ENCODE data around the gene PARP16.

PARP16 gene, protein sequence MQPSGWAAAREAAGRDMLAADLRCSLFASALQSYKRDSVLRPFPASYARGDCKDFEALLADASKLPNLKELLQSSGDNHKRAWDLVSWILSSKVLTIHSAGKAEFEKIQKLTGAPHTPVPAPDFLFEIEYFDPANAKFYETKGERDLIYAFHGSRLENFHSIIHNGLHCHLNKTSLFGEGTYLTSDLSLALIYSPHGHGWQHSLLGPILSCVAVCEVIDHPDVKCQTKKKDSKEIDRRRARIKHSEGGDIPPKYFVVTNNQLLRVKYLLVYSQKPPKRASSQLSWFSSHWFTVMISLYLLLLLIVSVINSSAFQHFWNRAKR
- total RNA-seq: 14.1 to 41.4 (median 22.2) reads per million in 9 experiments

GRCh38 chr15:65286704-65287519, at the start of gene PARP16:
Gene PARP16, minus strand, starts transcription at chr15:65286883. Its CDS starts 457 bp downstream, at chr15:65286426.
- H3K36me3 Mint-ChIP-seq (ENCODE audit: insufficient read depth): peaks cover 3% of the 10 kb centered on the region
- no peaks in the 10 kb centered on the region for H3K27me3 Mint-ChIP-seq
- peaks cover 27 to 36% of the 10 kb centered on the region in 2 donors for H3K4me1 Mint-ChIP-seq (ENCODE audit: low read depth in 2 of 2)
- DNase-seq: peak; percentile 87 to 91 (median 88)
- H3K4me3 Mint-ChIP-seq: peak within 1 kb of the TSS; percentile 84 to 85
- peak; percentile 94 for ATAC-seq (replicated peaks)
- peak within 1 kb of the TSS; percentile 89 to 95 for H3K27ac Mint-ChIP-seq
- no peaks in the 10 kb centered on the region for H3K9me3 Mint-ChIP-seq

DNA sequence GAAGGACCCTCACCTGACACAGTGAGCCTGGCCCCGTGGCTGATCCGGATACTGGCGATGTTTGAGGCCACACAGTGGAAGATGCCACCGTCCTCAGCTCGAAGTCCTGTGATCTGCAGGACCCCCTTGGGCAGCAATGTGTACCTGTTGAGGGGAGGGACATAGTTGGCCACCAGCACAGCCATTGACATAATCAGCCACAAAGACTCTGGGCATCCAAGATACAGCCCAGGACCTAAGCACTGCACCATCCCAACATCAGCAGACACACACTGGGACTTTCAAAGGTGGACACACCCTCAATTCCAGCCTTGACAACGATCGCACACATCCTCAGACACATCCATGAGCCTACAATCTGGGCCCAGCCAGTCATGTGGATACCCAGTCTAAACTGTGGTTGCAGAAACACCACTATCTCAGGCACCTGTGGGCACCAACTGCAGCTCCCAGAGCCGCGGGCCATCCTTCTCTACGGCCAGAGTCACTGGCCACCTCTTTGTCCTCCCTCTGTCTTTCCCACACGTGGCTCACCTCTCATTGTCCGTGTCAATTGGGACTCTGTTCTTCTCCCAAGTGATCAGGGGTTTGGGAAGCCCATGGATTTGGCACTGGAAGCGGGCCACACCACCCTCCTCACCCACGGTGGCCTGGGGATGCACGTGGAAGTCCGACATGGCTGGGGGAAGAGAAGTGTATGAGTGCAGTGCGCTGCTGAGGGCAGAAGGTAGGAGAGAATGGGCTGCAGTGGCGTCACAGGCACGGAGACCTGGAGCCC, 48.8 kb upstream of the PARP16 start:
- H3K9me3 Mint-ChIP-seq: no peaks in the 10 kb centered on the region
- ATAC-seq (replicated peaks): no peak
- H3K4me3 Mint-ChIP-seq: no peak overlapping the region
- no peak overlapping the region for H3K27ac Mint-ChIP-seq
- H3K36me3 Mint-ChIP-seq (ENCODE audit: insufficient read depth): no peaks in the 10 kb centered on the region
- H3K4me1 Mint-ChIP-seq (ENCODE audit: low read depth in 2 of 2): peaks cover 0 to 4% of the 10 kb centered on the region in 2 donors
- peaks cover 34 to 82% of the 10 kb centered on the region in 2 donors for H3K27me3 Mint-ChIP-seq
- DNase-seq: no peak

DNA sequence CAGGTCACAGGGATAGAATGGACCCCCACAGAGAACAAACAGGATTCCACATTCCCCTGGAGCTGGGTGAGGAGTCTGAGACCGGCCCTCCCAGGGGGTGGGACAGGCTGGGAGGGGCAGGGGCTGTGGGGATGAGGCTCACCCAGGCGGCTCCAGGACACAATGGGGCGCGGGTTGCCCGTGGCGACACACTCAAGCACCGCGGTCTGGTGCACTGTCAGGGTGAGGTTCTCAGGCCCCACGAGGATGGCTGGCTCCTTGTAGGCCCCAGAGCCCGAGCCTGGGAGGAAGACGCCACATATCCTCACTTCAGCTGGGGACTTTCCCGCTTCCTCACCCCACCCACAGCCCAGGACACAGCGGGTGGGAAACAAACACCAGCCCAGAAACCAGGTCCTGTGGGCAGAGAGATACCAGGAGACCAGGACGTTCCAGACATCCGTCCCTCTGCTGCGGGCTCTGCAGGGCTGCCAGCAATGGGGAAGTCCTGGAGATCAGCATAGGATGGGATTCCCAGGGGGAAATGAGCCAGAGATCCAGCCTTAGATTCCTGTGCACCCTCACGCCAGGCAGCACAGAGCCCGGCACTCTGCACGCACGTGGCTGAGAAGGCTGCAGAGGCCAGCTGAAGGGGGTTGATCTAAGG, 48.0 kb upstream of the PARP16 start:
- peaks cover 0 to 2% of the 10 kb centered on the region in 2 donors for H3K4me1 Mint-ChIP-seq (ENCODE audit: low read depth in 2 of 2)
- H3K4me3 Mint-ChIP-seq: no peak overlapping the region
- no peaks in the 10 kb centered on the region for H3K9me3 Mint-ChIP-seq
- DNase-seq (no peak), ATAC-seq (replicated peaks) (no peak)
- H3K36me3 Mint-ChIP-seq (ENCODE audit: insufficient read depth): no peaks in the 10 kb centered on the region
- no peak overlapping the region for H3K27ac Mint-ChIP-seq
- peaks cover 26 to 79% of the 10 kb centered on the region in 2 donors for H3K27me3 Mint-ChIP-seq

GRCh38 chr15:65333856-65334255, 47.2 kb upstream of the PARP16 start:
- Mint-ChIP-seq H3K27ac (peak overlapping the region in 1 of 2 donors; percentile 20), H3K27me3 (peaks cover 22 to 78% of the 10 kb centered on the region in 2 donors), H3K4me1 (ENCODE audit: low read depth in 2 of 2) (no peaks in the 10 kb centered on the region), H3K36me3 (ENCODE audit: insufficient read depth) (no peaks in the 10 kb centered on the region), H3K9me3 (no peaks in the 10 kb centered on the region), H3K4me3 (no peak overlapping the region)
- DNase-seq (no peak), ATAC-seq (replicated peaks) (no peak)

DNA sequence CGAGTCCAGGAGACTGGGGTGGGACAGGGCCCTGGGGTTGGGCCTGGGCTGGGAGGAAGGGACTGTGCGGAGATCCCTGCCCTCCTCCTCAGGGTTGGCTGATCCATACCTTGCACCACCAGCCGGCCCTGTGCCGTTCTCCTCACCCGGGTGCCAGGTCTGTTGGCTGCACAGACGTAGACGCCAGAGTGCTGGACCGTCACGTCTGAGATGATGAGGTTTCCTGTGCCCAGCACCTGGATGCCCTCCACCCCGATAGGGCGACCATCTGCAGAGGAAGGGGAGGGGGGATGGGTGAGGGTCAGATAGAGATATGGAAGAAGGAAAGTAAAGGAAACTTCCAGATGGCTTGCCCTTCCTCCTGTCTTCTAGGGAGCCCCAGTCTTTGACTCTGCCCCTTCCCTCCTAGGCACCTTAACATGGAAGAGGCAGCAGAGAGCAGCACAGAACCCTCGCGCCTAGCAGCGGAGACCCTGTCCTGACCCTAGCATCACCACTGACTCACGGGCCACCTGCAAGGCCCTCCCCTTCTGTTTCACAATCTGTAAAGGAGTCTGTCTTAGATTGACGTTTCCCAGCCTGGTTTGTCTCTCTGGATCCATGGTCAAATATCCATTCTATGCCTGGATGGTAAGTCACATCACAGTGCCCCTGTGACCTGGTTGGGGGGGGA, 46.6 kb upstream of the PARP16 start:
- H3K27me3 Mint-ChIP-seq: peaks cover 24 to 75% of the 10 kb centered on the region in 2 donors
- DNase-seq (no peak), ATAC-seq (replicated peaks) (no peak)
- no peak overlapping the region for H3K27ac Mint-ChIP-seq
- H3K9me3 Mint-ChIP-seq: no peaks in the 10 kb centered on the region
- H3K4me1 Mint-ChIP-seq (ENCODE audit: low read depth in 2 of 2): no peaks in the 10 kb centered on the region
- no peak overlapping the region for H3K4me3 Mint-ChIP-seq
- H3K36me3 Mint-ChIP-seq (ENCODE audit: insufficient read depth): no peaks in the 10 kb centered on the region

DNA sequence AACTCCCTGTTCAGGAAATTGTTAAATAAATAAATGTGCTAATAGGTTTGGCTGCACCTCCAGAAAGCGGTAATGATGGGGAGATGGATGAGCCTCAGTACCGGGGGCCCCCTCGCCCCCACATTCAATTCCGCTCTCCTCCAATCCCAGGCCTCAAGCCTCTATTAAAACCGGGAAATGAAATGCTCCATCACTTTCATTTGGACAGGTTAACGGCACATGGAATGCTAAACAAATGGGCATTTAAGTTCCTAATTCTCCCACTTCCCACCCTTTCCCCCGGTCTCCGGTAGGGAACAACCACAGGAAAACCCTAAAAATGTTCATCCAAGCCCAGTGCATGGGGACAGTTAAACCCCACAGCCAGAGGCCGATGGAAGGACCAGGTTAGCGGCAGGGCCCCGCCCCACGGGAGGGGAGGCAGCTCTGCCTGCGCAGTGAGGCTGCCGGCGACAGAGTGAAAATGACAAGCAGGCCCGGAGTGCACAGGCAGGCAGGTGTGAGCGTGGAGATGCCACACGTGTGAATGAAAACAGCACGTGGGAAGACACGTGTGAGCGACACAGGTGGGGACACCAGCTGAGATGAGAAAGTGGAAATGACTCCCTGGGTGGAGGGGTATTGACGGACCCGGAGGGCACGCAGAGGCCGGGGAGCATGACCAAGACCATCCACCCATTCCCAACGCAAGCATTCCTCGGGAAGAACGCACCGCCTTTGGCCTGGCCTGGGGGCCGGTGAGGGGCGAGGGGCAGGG, 45.9 kb upstream of the PARP16 start:
- Mint-ChIP-seq H3K36me3 (ENCODE audit: insufficient read depth) (peaks cover 3% of the 10 kb centered on the region), H3K4me1 (ENCODE audit: low read depth in 2 of 2) (no peaks in the 10 kb centered on the region), H3K27ac (no peak overlapping the region), H3K4me3 (no peak overlapping the region), H3K27me3 (peaks cover 31 to 80% of the 10 kb centered on the region in 2 donors), H3K9me3 (no peaks in the 10 kb centered on the region)
- ATAC-seq (replicated peaks): no peak
- DNase-seq: no peak

DNA sequence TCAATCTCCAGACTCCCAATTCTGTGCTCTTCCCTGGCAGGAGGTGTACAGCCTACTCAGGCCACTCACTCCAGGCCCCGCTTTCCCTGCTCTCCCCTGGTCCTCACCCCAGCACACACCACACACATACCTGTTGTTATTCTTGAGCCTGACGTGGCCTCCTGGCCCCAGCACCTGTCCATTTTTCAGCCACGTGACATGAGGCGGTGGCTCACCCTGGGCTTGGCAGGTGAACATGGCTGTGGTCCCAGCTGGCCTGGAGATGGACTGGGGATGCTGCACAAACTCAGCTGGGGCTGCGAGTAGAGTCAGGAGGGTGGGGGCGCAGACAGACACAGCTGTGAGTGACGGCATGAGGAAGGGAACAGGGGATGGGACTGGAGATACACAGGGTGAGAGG, 45.1 kb upstream of the PARP16 start:
- Mint-ChIP-seq H3K4me3 (no peak overlapping the region), H3K9me3 (no peaks in the 10 kb centered on the region), H3K27me3 (peaks cover 32 to 75% of the 10 kb centered on the region in 2 donors), H3K36me3 (ENCODE audit: insufficient read depth) (peaks cover 3% of the 10 kb centered on the region), H3K27ac (no peak overlapping the region), H3K4me1 (ENCODE audit: low read depth in 2 of 2) (no peaks in the 10 kb centered on the region)
- DNase-seq: no peak
- no peak for ATAC-seq (replicated peaks)

DNA sequence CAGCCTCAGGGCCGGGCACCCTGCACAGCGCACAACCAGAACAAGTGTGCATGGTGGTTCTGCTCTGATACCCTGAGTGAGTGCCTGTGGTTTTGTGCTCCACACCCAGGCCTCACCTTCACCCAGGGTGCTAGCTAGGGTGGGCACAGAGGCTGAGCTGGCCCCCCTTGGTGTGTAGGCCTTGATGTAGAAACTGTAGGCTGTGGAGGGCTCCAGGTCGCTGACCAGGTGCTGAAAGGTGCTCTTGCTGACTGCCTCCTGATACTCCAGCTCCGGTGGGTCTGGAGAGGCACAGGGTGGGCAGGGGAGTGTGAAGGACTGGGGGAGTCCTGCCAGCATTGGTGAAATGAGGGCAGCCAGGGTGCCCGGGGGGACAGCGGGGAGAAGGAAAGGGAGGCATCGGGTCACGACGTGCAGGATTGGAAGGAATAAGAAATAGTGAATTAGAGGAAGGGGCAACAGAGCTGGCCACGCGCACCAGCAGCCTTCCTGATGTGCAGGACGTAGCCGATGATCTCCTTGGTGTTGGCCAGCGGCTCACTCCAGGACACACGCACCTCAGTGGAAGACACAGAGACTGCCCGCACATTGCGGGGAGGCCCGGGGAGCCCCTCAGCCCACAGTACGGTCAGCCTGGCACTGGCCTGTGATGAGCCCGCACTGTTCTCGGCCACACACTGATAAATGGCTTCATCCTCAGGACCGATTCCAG, 44.4 kb upstream of the PARP16 start:
- Mint-ChIP-seq H3K4me1 (ENCODE audit: low read depth in 2 of 2) (no peaks in the 10 kb centered on the region), H3K9me3 (no peaks in the 10 kb centered on the region), H3K4me3 (no peak overlapping the region), H3K27ac (no peak overlapping the region), H3K36me3 (ENCODE audit: insufficient read depth) (peaks cover 3% of the 10 kb centered on the region), H3K27me3 (peaks cover 29 to 68% of the 10 kb centered on the region in 2 donors)
- DNase-seq (no peak), ATAC-seq (replicated peaks) (no peak)

GRCh38 chr15:65329984-65330735, 43.5 kb upstream of the PARP16 start:
- Mint-ChIP-seq H3K27me3 (peaks cover 23 to 66% of the 10 kb centered on the region in 2 donors), H3K27ac (no peak overlapping the region), H3K4me3 (no peak overlapping the region)

GRCh38 chr15:65329288-65329983, 42.8 kb upstream of the PARP16 start:
- ATAC-seq (replicated peaks): no peak
- DNase-seq: no peak
- H3K9me3 Mint-ChIP-seq: no peaks in the 10 kb centered on the region
- peaks cover 3% of the 10 kb centered on the region for H3K36me3 Mint-ChIP-seq (ENCODE audit: insufficient read depth)
- peaks cover 23 to 69% of the 10 kb centered on the region in 2 donors for H3K27me3 Mint-ChIP-seq
- no peak overlapping the region for H3K27ac Mint-ChIP-seq
- no peaks in the 10 kb centered on the region for H3K4me1 Mint-ChIP-seq (ENCODE audit: low read depth in 2 of 2)
- no peak overlapping the region for H3K4me3 Mint-ChIP-seq

More at GRCh38 chr15:65329984-65330735, 43.5 kb upstream of the PARP16 start:
- no peaks in the 10 kb centered on the region for H3K4me1 Mint-ChIP-seq (ENCODE audit: low read depth in 2 of 2)
- no peak for DNase-seq
- peaks cover 3% of the 10 kb centered on the region for H3K36me3 Mint-ChIP-seq (ENCODE audit: insufficient read depth)
- H3K9me3 Mint-ChIP-seq: no peaks in the 10 kb centered on the region
- no peak for ATAC-seq (replicated peaks)
